HepG2 (cell line): ENCODE measurements around the gene CAV3. TPM values are rescaled to one million over a fixed set of nuclear protein-coding genes. Genes with fewer than 3 reads are reported as not detected.

Source experiments
- ERF ChIP-seq: IDR thresholded peaks from 2 replicates; pipeline ENCODE4 v1.6.1; 2018; ENCODE audit warnings: missing biosample characterization, missing genetic modification reagents
- FOXA1 ChIP-seq, 2 experiments: fragments of 450-650 bp in 1 of 2; sonication (generic) in 1 of 2; formaldehyde crosslinking in 1 of 2; IDR thresholded peaks; 2 replicates each; pipeline versions ENCODE4 v1.4.0 to v1.6.1; 2016 to 2020; ENCODE audit warnings: missing genetic modification reagents in 1 of 2
- FOXK2 ChIP-seq: fragments of 450-650 bp; IDR thresholded peaks from 2 replicates; pipeline ENCODE4 v1.6.1; 2016
- MED13 ChIP-seq: sonication (generic); formaldehyde crosslinking; IDR thresholded peaks from 2 replicates; pipeline ENCODE4 v1.5.0; 2020; ENCODE audit warnings: missing genetic modification reagents
- MTA1 ChIP-seq: sonication (generic); formaldehyde crosslinking; IDR thresholded peaks from 2 replicates; pipeline ENCODE4 v1.4.0; 2020; ENCODE audit warnings: missing genetic modification reagents, mild to moderate bottlenecking, borderline replicate concordance
- NFE2L1 ChIP-seq: sonication (generic); formaldehyde crosslinking; IDR thresholded peaks from 2 replicates; pipeline ENCODE4 v1.4.0; 2020; ENCODE audit warnings: missing genetic modification reagents, mild to moderate bottlenecking, borderline replicate concordance
- NR1H2 ChIP-seq: sonication (generic); formaldehyde crosslinking; IDR thresholded peaks from 2 replicates; pipeline ENCODE4 v1.8.1; 2022; ENCODE audit warnings: low read depth, missing genetic modification reagents, borderline replicate concordance
- NR2C2 ChIP-seq: sonication (generic); formaldehyde crosslinking; IDR thresholded peaks from 2 replicates; pipeline ENCODE4 v1.4.0; 2020; ENCODE audit warnings: missing genetic modification reagents, mild to moderate bottlenecking, moderate library complexity, borderline replicate concordance
- POLR2AphosphoS5 ChIP-seq: IDR thresholded peaks from 2 replicates; pipeline ENCODE4 v1.6.1; 2012; ENCODE audit warnings: low read depth, low read length
- SOX6 ChIP-seq, 2 experiments: fragments of 450-650 bp in 1 of 2; sonication (generic) in 1 of 2; formaldehyde crosslinking in 1 of 2; IDR thresholded peaks; 2 replicates each; pipeline versions ENCODE4 v1.4.0 to v1.6.1; 2017 to 2020; ENCODE audit warnings: antibody characterized with exemption in 1 of 2, mild to moderate bottlenecking in 1 of 2, missing genetic modification reagents in 1 of 2
- TBX2 ChIP-seq: sonication (generic); formaldehyde crosslinking; IDR thresholded peaks from 2 replicates; pipeline ENCODE4 v1.5.0; 2020; ENCODE audit warnings: missing genetic modification reagents, mild to moderate bottlenecking, borderline replicate concordance
- ZFP91 ChIP-seq: sonication (generic); formaldehyde crosslinking; IDR thresholded peaks from 2 replicates; pipeline ENCODE4 v1.9.0; 2022; ENCODE audit warnings: missing genetic modification reagents, mild to moderate bottlenecking, borderline replicate concordance
- ZNF143 ChIP-seq: sonication (generic); formaldehyde crosslinking; IDR thresholded peaks from 2 replicates; pipeline ENCODE4 v1.4.0; 2020; ENCODE audit warnings: missing genetic modification reagents
- ZNF205 ChIP-seq: IDR thresholded peaks from 2 replicates; pipeline ENCODE4 v1.6.1; 2018; ENCODE audit warnings: missing biosample characterization, missing genetic modification reagents
- ZNF331 ChIP-seq: sonication (generic); formaldehyde crosslinking; IDR thresholded peaks from 2 replicates; pipeline ENCODE4 v1.4.0; 2020; ENCODE audit warnings: missing genetic modification reagents
- ZNF337 ChIP-seq: sonication (generic); formaldehyde crosslinking; IDR thresholded peaks from 2 replicates; pipeline ENCODE4 v1.5.1; 2020; ENCODE audit warnings: missing genetic modification reagents, low read depth, mild to moderate bottlenecking, borderline replicate concordance
- ZNF34 ChIP-seq: sonication (generic); formaldehyde crosslinking; IDR thresholded peaks from 2 replicates; pipeline ENCODE4 v1.4.0; 2020; ENCODE audit warnings: mild to moderate bottlenecking, missing genetic modification reagents, borderline replicate concordance
- ZNF441 ChIP-seq: sonication (generic); formaldehyde crosslinking; IDR thresholded peaks from 2 replicates; pipeline ENCODE4 v1.7.0; 2021; ENCODE audit warnings: missing genetic modification reagents, borderline replicate concordance
- ZNF644 ChIP-seq: IDR thresholded peaks from 2 replicates; pipeline ENCODE4 v1.6.1; 2016; ENCODE audit warnings: low read depth
- ZNF766 ChIP-seq: sonication (generic); formaldehyde crosslinking; IDR thresholded peaks from 2 replicates; pipeline ENCODE4 v1.5.0; 2020; ENCODE audit warnings: missing genetic modification reagents, borderline replicate concordance
- polyA plus RNA-seq, 8 experiments: library from polyadenylated mRNA; depleted of rRNA in 3 of 8; stranded (reverse) in 7 of 8; unstranded in 1 of 8; fragments of >200 nt; fragmentation: Illumina TruSeq in 4 of 8; extraction: Trizol in 4 of 8; gene quantifications; 2 replicates each; pipeline versions ENCODE4 v1.2.1 to v1.2.3, GENCODE V29; 2011 to 2016; ENCODE audit warnings: low read depth in 4 of 8, missing spikeins in 1 of 8, mixed read lengths in 1 of 8; ENCODE audit not compliant: insufficient read depth in 1 of 8
- total RNA-seq, 5 experiments: library from RNA; depleted of rRNA; stranded (reverse); fragments of >200 nt; fragmentation: Illumina TruSeq; extraction: Trizol; gene quantifications; 2 replicates each; pipeline ENCODE4 v1.2.3, GENCODE V29; 2016; ENCODE audit warnings: low read depth in 1 of 5
- TF ChIP-seq, protein P1 (sequence below): sonication (generic); formaldehyde crosslinking; IDR thresholded peaks from 2 replicates; pipeline ENCODE4 v1.4.0; 2020; ENCODE audit warnings: missing genetic modification reagents
- TF ChIP-seq, protein P2 (sequence below): IDR thresholded peaks from 2 replicates; pipeline ENCODE4 v1.6.1; 2016; ENCODE audit warnings: low read depth
- TF ChIP-seq, protein P3 (sequence below): sonication (generic); formaldehyde crosslinking; IDR thresholded peaks from 2 replicates; pipeline ENCODE4 v1.4.0; 2020; ENCODE audit warnings: missing genetic modification reagents, borderline replicate concordance

The CAV3 gene
- total and polyA plus RNA-seq, 2 of the 13 experiments (the other 11 are each of a cell fraction or from before 2014, with no cell fraction given): not detected

GRCh38 chr3:8769088-8769822 is 35.7 kb downstream of the CAV3 start, which contains the start of gene OXTR (continued):
- peak; percentile 66 for TF ChIP-seq ZFP91
- TF ChIP-seq, protein P1, sequence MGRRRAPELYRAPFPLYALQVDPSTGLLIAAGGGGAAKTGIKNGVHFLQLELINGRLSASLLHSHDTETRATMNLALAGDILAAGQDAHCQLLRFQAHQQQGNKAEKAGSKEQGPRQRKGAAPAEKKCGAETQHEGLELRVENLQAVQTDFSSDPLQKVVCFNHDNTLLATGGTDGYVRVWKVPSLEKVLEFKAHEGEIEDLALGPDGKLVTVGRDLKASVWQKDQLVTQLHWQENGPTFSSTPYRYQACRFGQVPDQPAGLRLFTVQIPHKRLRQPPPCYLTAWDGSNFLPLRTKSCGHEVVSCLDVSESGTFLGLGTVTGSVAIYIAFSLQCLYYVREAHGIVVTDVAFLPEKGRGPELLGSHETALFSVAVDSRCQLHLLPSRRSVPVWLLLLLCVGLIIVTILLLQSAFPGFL (CRISPR knock-in tag): no peak
- TF ChIP-seq, protein P2, sequence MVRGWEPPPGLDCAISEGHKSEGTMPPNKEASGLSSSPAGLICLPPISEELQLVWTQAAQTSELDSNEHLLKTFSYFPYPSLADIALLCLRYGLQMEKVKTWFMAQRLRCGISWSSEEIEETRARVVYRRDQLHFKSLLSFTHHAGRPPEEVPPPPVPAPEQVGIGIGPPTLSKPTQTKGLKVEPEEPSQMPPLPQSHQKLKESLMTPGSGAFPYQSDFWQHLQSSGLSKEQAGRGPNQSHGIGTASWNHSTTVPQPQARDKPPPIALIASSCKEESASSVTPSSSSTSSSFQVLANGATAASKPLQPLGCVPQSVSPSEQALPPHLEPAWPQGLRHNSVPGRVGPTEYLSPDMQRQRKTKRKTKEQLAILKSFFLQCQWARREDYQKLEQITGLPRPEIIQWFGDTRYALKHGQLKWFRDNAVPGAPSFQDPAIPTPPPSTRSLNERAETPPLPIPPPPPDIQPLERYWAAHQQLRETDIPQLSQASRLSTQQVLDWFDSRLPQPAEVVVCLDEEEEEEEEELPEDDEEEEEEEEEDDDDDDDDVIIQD: no peak
- no peak for TF ChIP-seq ZNF34 (CRISPR knock-in tag)
- TF ChIP-seq NR2C2 (CRISPR knock-in tag): no peak
- peak; percentile 30; the same call in 1 of the 2 replicates for TF ChIP-seq ZNF331
- no peak for TF ChIP-seq NFE2L1 (CRISPR knock-in tag)
- no peak for TF ChIP-seq ZNF205 (CRISPR knock-in tag)
- TF ChIP-seq MTA1 (CRISPR knock-in tag): peak; percentile 49; the same call in 1 of the 2 replicates
- peak; percentile 99 for TF ChIP-seq ZNF441 (CRISPR knock-in tag)
- TF ChIP-seq NR1H2 (CRISPR knock-in tag): no peak
- TF ChIP-seq, protein P3, sequence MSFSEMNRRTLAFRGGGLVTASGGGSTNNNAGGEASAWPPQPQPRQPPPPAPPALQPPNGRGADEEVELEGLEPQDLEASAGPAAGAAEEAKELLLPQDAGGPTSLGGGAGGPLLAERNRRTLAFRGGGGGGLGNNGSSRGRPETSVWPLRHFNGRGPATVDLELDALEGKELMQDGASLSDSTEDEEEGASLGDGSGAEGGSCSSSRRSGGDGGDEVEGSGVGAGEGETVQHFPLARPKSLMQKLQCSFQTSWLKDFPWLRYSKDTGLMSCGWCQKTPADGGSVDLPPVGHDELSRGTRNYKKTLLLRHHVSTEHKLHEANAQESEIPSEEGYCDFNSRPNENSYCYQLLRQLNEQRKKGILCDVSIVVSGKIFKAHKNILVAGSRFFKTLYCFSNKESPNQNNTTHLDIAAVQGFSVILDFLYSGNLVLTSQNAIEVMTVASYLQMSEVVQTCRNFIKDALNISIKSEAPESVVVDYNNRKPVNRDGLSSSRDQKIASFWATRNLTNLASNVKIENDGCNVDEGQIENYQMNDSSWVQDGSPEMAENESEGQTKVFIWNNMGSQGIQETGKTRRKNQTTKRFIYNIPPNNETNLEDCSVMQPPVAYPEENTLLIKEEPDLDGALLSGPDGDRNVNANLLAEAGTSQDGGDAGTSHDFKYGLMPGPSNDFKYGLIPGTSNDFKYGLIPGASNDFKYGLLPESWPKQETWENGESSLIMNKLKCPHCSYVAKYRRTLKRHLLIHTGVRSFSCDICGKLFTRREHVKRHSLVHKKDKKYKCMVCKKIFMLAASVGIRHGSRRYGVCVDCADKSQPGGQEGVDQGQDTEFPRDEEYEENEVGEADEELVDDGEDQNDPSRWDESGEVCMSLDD (CRISPR knock-in tag): no peak
- TF ChIP-seq ZNF766 (CRISPR knock-in tag): no peak
- TF ChIP-seq SOX6 (IDR thresholded peaks at IDR 0.05): no peak
- peak; percentile 21 for TF ChIP-seq SOX6 (CRISPR knock-in tag; IDR thresholded peaks at IDR 0.05)
- TF ChIP-seq ERF: peak; percentile 60; the same call in 1 of the 2 replicates
- 0 out of 2 replicates have a peak, but pooled peaks have one; percentile 27 for TF ChIP-seq TBX2 (CRISPR knock-in tag)
- TF ChIP-seq FOXA1 (IDR thresholded peaks at IDR 0.05): no peak
- TF ChIP-seq FOXA1 (CRISPR knock-in tag; IDR thresholded peaks at IDR 0.05): 0 out of 2 replicates have a peak, but pooled peaks have one; percentile 11
- TF ChIP-seq ZNF143 (CRISPR knock-in tag): no peak
- no peak for TF ChIP-seq MED13 (CRISPR knock-in tag)
- TF ChIP-seq POLR2AphosphoS5: no peak
- TF ChIP-seq FOXK2: no peak
- no peak for TF ChIP-seq ZNF644 (CRISPR knock-in tag)
- TF ChIP-seq ZNF337 (CRISPR knock-in tag): no peak
